Inflammatory macrophage treated with lipopolysaccharide for 1 hour (primary cell): ENCODE data around the gene MAPK13.
A peak's percentile ranks its signal among the peaks of the same experiment; 100 is the strongest.
"Not testable (repeated sequence)": the region's sequence is repeated elsewhere in the genome, so short reads cannot be mapped to it uniquely, and the experiment has no call there.

ENCODE experiments used
- DNase-seq, 2 donors: peaks; one replicate each; pipeline ENCODE4 v3.0.0-alpha.2; 2020 to 2022

The MAPK13 gene

DNA sequence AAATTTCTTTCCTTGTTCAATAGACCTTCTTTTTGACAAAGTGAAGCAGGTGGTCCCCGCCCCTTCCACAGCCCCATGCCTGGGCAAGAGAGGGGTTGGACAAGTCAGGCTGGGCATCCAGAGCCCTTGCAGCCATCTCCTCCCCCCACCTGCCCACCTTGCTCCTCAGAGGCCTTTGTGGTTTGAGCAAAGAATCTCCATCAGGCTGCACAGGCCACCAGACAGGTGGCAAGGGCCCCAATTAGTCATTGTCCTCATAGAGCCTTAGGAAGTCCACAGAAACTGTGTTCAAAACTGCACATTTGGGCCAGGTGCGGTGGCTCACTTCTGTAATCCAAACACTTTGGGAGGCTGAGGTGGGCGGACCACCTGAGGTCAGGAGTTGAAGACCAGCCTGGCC is 1.5 kb upstream of the MAPK13 start:
- no peak for DNase-seq

DNA sequence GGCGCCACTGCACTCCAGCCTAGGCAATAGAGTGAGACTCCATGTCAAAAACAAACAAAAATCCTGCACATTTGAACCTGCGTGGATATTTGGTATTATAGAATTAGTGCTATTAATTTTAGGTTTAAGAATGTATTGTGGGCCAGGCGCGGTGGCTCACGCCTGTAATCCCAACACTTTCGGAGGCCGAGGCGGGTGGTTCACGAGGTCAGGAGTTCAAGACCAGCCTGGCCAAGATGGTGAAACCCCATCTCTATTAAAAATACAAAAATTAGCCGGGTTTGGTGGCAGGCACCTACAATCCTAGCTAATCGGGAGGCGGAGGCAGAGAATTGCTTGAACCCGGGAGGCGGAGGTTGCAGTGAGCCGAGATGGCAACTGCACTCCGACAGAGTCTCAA is 979 bp upstream of the MAPK13 start:
- DNase-seq, result not testable (repeated sequence)

DNA sequence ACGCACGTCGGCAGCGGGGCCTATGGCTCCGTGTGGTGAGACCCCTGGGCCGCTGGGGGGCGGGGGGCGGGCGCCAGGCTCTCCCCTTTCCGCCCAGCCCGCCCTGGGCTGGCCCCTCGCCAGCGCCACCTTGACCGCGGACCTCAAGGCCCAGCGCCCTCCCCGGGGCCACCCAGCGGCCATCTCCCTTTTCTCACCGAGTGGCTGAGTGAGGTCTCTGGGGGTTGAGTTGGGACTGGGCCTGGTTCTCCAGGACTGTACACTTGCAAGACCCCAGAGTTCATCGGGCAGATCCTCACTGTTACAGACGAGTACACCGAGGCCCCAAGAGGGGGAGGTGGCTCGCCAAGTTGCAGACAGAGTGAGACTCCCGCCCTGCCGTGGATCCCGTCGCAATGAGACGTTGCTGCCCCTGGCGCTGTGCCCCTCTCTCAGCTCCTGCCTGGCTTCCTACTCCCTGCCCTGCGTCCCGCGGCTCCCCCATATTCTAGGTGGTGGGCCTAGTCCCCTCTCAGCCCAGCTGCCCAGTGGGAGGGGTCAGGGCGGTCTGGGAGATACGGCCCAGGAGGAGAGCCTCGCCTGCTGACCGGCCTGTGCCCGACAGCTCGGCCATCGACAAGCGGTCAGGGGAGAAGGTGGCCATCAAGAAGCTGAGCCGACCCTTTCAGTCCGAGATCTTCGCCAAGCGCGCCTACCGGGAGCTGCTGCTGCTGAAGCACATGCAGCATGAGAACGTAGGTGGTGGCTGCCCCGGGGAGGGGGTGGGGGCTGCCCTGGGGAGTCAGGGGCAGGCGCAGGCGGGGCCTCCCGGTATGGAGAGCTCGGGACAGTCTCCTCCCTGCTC is 576 bp downstream of the MAPK13 start:
- DNase-seq, result peak; percentile 26 to 77

DNA sequence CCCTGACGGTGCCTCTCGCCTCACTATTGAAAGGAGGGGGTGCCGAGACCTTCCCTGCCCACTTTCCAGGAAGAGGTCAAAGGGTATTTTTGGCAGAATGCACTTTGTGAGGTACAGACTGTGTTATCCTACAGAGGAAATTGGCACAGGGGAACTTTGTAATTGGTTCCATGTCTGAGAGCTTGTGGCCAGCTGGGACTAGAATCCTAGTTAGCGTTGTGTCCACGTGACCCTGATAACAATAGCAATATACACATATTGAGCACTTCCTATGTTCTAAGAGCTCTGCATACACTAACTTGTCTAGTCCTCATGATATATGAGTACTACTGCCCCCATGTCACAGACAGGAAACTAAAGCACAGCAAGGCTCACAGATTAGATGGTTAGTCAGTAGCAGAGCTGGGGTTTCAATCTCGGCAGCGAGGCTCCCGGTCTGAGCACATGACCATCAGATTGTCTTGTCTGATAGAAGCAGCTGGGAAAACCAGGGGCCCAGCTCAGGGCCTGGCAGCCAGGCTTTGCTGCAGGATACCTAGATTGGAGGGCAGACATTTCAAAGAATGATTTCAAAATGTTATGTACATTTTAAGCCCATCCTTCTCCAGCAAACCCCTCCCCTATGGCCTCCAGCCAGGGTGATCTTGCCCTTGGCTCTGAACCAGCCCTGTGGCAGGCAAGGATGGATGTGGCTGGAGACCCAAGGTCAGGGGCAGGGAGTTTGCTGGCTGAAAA is 1.4 kb downstream of the MAPK13 start:
- DNase-seq, result peak; percentile 29 to 48

DNA sequence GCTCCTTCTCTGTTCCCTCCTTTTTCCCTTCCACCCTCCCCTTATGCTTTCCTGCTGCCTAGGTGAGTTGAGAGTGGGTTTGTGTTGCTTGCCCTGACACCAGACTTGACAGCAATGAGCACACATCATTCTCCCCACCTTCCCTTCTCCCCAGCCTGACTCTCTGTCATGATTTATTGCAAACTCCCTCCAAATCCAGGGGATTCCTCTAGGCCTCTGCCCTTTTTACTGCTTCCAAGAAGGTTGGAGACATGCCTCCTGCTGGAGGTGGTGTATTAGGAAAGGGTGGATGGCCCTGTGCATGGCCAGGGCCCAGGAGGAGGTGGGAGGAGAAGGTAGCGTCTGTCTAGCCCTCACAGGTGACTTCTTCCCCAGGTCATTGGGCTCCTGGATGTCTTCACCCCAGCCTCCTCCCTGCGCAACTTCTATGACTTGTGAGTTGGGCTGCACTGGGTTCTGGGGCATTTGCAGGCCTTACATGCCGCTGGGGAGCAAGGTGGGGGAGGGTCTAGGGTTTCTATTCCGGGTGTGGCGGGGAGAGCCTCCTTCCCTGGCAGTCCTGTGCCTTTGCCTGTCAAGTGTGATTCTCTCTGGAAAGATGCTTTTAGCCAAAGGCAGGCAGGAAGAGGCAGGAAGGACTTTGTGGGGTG is 2.1 kb downstream of the MAPK13 start:
- DNase-seq, result no peak

DNA sequence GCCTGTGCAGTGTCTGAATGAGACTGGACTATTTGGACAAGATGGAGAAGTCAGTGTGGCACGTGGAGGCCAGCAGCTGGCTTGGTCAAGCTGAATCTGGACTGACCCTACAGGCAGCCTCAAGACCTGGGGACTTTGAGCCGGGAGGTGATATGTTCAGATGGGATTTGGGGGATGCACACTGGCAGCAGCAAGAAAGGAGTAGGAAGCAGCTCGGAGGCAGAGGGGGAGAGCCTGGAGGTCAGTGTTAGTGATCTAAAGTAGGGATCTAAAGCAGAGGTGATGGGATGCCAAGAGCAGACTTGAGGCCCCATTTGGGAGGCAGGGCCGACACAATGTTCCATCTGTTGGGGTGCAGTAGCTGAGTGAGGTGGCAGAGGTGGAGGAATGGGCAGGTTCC is 2.8 kb downstream of the MAPK13 start:
- DNase-seq, result no peak

DNA sequence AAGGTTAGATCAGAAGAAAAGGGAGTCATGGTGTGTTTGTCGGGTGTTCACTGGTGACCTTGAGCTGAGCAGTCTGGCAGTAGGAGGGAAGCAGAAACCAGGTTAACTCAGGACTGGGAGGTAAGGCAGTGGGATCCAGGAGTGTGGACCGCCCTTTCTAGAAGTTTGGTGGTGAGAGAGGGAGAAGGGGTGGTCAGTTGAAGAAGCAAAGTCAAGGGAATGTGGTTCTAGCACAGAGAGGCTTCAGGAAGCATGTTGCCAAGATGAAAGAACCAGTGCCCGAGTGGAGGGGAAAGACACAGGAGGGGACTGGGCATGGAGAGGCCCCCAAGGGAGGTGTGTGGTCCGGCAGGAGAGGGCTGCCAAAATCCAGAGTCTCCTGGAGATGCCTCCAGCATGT is 3.6 kb downstream of the MAPK13 start:
- no peak for DNase-seq

DNA sequence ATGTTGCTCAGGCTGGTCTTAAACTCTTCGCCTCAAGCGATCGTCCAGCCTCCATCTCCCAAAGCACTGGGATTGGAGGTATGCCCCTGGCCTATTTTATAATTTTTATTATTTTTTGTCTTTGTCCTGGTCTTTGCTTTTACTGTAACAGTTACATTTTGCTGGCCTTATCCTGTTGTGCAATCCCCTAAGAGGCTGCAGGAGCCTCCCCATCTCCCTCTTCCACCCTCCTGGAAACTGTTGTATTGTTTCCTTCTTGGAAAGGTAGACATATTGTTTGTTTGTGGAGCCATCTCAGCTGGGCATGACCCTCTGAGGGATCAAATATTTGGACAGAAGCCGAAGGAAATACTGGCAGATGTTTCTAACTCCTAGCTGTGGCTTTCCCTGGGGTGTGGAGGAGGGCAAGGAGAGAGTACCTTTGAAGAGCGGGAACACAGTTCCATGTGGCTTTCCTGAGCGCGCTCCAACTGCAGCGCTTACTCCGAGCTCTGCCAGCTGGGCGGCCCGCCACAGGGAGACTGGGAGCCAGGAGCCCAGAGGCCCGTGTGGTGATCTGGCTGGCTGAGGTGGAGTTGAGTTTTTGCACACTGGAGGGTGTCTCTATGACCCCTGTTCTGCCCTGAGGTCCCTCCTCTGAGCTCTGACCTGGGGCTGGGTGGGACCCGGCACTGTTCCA is 4.9 kb downstream of the MAPK13 start:
- DNase-seq, result no peak

DNA sequence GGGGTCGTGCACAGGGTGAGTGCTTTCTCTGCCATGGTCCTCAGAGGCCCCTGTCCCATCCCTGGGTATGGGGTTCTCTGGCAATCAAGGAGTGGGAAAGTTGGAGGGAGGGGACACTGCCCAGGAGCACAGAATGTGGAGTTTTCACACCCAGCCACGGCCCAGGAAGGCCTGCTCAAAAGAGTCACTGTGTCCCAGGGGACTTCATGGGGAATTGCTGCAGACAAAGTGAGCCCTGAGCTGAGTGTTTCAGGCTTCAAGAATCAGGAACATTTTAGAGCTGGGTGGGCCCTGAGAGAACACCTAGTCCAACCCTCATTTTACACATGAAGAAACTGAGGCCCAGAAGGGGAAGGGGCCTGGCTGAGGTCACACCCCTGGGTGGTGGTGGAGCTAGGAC is 5.7 kb downstream of the MAPK13 start:
- DNase-seq, result no peak

DNA sequence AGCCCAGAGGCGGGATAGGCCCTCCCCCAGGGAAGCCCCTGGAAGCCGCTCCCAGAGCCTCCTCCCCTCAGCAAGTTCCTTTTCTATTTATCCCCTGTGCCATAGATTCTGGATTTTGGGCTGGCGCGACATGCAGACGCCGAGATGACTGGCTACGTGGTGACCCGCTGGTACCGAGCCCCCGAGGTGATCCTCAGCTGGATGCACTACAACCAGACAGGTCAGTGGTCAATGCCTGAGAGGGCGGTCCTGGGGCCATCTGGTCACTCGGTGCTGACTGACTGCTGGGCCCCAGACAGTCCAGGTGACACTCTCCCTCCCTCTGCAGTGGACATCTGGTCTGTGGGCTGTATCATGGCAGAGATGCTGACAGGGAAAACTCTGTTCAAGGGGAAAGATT is 6.2 kb downstream of the MAPK13 start:
- no peak for DNase-seq

DNA sequence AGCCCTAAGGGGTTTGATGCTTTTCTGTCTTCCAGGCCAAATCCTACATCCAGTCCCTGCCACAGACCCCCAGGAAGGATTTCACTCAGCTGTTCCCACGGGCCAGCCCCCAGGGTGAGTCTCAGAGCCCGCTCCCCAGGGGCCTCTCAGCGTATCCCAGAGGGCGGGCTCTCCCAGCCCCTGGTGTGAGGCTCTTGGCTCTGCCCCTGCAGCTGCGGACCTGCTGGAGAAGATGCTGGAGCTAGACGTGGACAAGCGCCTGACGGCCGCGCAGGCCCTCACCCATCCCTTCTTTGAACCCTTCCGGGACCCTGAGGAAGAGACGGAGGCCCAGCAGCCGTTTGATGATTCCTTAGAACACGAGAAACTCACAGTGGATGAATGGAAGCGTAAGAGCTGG is 8.4 kb downstream of the MAPK13 start:
- DNase-seq, result no peak

DNA sequence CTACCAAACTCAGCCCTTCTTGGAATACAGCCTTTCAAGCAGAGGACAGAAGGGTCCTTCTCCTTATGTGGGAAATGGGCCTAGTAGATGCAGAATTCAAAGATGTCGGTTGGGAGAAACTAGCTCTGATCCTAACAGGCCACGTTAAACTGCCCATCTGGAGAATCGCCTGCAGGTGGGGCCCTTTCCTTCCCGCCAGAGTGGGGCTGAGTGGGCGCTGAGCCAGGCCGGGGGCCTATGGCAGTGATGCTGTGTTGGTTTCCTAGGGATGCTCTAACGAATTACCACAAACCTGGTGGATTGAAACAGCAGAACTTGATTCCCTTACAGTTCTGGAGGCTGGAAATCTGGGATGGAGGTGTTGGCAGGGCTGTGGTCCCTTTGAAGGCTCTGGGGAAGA is 9.1 kb downstream of the MAPK13 start:
- no peak for DNase-seq

DNA sequence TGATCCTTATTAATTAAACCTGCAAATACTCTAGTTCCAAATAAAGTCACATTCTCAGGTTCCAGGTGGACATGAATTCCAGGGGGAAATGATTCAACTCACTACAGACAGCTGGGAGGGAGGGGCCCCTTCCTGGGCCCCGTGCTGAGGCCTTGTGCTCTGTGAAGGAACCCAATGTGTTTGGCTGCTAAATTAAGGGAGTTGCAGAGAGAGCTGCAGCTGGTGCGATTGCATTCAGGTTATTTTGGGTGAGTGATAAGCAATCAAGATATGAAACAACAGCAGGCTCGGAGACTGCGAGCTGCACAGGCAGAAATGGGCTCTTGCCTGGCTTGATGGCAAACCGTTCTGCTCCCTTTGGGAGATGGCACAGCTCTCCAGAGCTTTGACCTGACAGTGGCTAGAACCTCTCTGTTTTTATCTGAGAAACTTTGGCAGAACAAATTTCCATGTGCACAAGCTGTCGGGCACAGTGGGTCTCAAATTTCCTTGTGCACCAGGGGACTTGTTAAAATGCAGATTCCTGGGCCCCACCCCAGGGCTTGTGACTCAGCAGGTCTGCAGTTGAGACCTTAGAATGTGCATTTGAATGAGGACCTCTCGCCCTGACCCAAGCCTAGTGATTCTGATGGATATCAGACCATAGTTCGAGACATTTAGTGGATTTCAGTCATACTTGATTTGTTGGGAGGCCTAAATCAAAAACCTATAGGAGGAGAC is 9.8 kb downstream of the MAPK13 start:
- DNase-seq, result no peak

DNA sequence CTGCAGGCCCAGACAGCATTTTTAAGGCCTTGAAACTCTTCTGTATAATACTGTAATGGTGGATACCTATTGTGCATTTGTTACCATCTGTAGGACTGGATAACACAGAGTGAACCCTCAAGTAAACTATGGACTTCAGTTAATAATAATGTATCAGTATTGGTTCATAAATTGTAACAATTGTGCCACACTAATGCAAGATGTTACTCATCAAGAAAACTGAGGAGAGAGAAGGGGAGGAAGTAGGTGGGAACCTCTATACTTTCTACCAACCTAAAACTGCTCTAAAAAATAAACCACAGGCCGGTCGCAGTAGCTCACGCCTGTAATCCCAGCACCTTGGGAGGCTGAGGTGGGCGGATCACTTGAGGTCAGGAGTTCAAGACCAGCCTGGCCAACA is 10.8 kb downstream of the MAPK13 start:
- DNase-seq, result peak in 1 of 2 donors; percentile 46

DNA sequence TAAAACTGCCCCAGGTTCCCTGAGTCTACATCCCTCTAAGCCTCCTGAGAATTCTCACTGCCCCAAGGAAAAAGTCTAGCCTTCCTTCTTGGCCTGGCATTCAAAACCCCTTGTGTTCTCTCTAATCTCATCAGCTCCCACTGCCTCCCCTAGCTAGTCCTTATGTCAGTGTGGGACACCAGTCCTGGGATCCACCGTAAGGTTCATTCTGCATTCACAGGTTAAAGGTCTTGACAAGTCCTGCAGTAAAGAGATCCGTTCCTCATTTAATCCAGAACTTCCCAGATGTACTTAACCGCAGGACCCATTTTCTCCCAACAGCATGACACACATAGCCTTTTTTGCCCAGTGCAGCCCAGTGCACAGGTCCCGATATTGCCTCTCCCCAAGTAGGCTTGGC is 11.6 kb downstream of the MAPK13 start:
- no peak for DNase-seq

DNA sequence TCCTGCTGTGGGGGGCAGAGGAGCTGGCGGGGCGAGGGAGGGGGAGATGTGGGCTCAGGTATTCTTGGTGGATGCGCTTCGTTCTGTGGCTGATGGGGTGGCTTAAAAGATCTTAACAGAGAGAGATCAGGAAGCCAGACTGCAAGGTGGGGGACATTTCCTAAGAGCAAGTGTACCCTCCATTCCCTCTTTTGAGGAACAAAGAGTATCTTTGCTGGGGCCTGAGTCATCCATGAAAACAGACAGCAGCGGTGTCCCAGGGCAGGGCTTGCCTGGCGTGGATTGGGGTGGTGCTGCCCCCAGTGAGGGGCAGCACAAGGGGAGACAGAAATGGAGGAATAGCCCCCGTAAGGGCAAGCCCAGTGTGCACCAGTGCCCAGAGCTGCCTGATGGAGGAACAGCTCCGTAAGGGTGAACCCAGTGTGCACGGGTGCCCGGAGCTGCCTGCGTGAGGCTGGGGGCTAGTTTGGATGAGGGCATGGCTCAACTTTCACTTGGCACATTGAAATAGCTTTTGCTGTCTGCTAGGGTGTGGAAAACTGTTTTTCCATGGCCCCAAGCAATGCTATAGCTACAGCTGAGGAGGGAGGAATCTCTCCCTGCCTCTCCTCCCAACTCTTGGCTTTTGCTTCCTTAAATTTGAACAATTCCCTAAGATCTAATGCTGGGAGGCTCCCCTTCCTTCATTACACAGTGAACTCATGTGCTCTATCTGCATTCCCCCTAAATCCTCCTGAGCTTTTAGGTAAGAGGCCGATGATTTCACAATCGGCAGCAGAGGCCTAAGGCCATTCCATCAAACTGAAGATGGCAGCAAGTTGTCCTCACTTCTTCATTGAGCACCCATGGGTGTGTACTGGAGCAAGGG is 12.9 kb downstream of the MAPK13 start:
- DNase-seq, result no peak

DNA sequence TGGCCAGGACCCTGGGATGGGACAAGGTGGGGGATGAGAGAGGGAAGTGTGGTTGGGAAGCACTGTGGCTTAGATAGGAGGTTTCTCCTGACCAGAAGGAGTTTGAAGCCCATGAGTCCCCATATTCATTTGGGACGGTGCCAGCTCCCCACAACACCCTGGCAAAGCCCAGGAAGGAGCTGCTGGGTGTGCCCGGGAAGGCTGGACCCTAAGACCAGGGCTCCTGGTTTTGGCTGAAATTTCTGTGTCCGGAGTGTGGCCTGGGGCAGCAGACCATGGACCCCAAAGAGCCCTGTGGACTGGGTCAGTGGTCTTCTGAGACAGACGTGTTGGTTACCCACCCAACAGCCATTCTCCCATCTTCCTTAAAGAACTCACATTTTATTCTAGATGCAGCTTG is 15.2 kb downstream of the MAPK13 start:
- DNase-seq, result no peak

DNA sequence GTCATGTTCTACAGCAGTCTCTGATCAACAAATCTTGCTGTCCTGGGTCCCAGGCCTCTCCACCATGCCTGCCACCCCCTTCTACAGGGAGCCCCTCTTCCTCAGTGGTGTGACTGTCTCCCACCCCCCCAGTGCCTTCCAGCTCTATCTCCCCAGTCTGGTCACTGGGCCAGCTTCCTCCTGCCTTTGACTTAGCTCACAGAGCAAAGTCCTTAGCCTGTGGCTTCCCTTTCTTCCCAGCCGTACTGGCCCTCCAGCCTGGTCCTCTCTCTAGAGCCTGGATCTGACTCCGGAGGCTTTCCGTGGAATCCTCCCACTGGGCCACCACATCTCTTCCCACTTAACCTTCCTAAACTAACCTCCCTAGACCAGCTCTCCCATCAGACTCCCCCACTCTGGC is 17.0 kb downstream of the MAPK13 start:
- no peak for DNase-seq

DNA sequence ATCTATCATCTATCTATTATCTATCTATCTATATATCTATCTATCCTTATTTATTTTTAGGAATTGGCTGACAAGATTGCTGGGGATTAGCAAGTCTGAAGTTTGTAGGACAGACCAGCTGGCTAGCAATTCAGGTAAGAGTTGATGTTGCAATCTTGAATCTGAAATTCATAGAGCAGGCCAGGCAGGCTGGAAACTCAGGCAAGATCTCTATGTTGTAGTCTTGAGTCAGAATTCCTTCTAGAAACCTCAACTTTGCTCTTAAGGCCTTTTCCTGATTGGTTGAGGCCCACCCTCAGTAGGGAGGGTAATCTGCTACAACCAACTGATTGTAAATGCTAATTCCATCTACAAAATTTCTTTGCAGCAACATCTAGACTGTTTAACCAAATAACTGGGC is 19.2 kb downstream of the MAPK13 start:
- DNase-seq, result no peak

DNA sequence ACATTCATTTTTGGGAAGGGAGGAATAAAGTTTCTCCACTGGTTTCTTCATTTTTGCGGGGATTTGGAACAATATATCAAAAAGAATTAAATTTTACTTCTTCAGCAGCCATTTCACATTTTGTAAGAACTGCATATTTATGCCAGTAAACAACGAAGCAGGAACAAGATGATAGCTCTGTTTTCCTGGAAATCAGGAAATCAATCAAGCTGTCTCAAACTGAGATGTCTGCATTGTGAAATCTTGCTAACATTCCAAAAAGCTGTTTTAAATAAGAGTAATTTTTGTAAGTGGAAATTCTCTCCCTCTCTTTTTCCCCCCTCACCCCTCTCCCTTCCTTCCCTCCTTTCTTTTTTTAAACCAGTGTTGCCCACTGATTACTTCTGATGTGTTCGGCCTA is 20.0 kb downstream of the MAPK13 start:
- peak in 1 of 2 donors; percentile 9 for DNase-seq

DNA sequence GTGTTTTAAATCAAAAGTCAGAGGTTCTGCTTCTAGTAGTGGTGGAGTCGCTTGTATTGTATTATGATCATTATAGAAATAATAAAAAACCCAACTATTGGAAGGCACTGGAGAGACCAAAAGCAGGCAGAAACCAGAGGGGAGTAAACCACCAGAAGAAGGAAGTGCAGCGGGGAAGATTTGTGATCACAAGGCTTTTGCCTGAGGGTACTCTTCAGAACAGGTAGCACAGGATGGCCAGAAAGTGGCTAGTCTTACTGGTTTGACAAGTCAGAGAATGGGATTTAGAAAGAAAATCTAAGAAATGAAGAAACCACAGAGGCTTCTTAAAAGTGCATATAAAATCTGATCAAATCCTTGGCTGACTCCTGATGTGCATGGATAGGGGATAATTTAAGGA is 24.0 kb downstream of the MAPK13 start:
- DNase-seq, result no peak

DNA sequence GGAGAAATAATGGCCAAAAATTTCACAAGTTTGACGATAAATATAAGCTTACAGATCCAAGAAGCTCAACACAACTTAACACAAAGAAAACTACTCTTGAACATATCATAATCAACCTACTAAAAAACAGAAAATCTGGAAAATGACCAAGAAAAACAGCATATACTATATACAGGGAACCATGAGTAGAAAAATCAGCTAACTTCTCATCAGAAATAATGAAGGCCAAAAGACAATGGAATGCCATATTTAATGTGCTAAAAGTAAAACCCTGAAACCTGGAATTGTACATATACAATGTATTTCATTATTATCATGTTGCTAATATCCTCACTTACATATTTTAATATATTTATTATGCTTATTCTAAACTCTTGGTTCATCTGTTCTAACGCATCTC is 25.3 kb downstream of the MAPK13 start:
- no peak for DNase-seq
